ENCODE results near the gene PCDH17.

The PCDH17 gene

GRCh38 chr13:57634839-57635165 is 3.3 kb downstream of the PCDH17 start:
- no peak for FAIRE-seq
- DNase-seq (ENCODE audit: low spot score), result no peak

- DNase-seq (ENCODE audit: low spot score) (no peak), FAIRE-seq (no peak)
These were observed 4.1 kb downstream of the PCDH17 start for GRCh38 chr13:57635541-57636085.

- FAIRE-seq (no peak), DNase-seq (ENCODE audit: low spot score) (no peak)
These were observed 5.3 kb downstream of the PCDH17 start for GRCh38 chr13:57636816-57637215.

GRCh38 chr13:57637515-57637914 is 6.0 kb downstream of the PCDH17 start:
- no peak for DNase-seq (ENCODE audit: low spot score)

GRCh38 chr13:57638186-57638890 is 6.8 kb downstream of the PCDH17 start:
- no peak for FAIRE-seq
- DNase-seq (ENCODE audit: low spot score), result no peak

More at GRCh38 chr13:57637515-57637914, 6.0 kb downstream of the PCDH17 start:
- FAIRE-seq, result no peak

GRCh38 chr13:57640607-57641006 is 9.1 kb downstream of the PCDH17 start:
- no peak for DNase-seq (ENCODE audit: low spot score)
- FAIRE-seq, result no peak

GRCh38 chr13:57641051-57641450 is 9.5 kb downstream of the PCDH17 start:
- no peak for DNase-seq (ENCODE audit: low spot score)
- FAIRE-seq, result no peak

GRCh38 chr13:57644106-57644505 is 12.6 kb downstream of the PCDH17 start:
- FAIRE-seq (no peak), DNase-seq (ENCODE audit: low spot score) (no peak)

GRCh38 chr13:57653229-57653989 is 21.9 kb downstream of the PCDH17 start:
- DNase-seq (ENCODE audit: low spot score), result no peak
- FAIRE-seq, result no peak

GRCh38 chr13:57665481-57665880 is 33.9 kb downstream of the PCDH17 start:
- FAIRE-seq (no peak), DNase-seq (ENCODE audit: low spot score) (no peak)

- no peak for DNase-seq (ENCODE audit: low spot score)
These were observed 34.8 kb downstream of the PCDH17 start for GRCh38 chr13:57666131-57666953.

GRCh38 chr13:57672168-57672567 is 40.6 kb downstream of the PCDH17 start:
- DNase-seq (ENCODE audit: low spot score), result no peak
- FAIRE-seq, result no peak

More at GRCh38 chr13:57666131-57666953, 34.8 kb downstream of the PCDH17 start:
- no peak for FAIRE-seq

- FAIRE-seq (no peak), DNase-seq (ENCODE audit: low spot score) (no peak)
These were observed 41.7 kb downstream of the PCDH17 start for GRCh38 chr13:57673197-57673596.

GRCh38 chr13:57675526-57675925 is 44.0 kb downstream of the PCDH17 start:
- no peak for FAIRE-seq
- DNase-seq (ENCODE audit: low spot score), result no peak

- FAIRE-seq, result no peak
- no peak for DNase-seq (ENCODE audit: low spot score)
These were observed 49.1 kb downstream of the PCDH17 start for GRCh38 chr13:57680609-57681008.

- FAIRE-seq, result no peak
- DNase-seq (ENCODE audit: low spot score), result no peak
These were observed 50.7 kb downstream of the PCDH17 start for GRCh38 chr13:57682128-57682716.

GRCh38 chr13:57698851-57699250 is 67.3 kb downstream of the PCDH17 start:
- DNase-seq (ENCODE audit: low spot score) (no peak), FAIRE-seq (no peak)

- no peak for FAIRE-seq
- DNase-seq (ENCODE audit: low spot score), result no peak
These were observed 72.5 kb downstream of the PCDH17 start for GRCh38 chr13:57704031-57704430.

- no peak for DNase-seq (ENCODE audit: low spot score)
- FAIRE-seq, result no peak
These were observed 84.8 kb downstream of the PCDH17 start for GRCh38 chr13:57716295-57716694.

- FAIRE-seq, result no peak
- DNase-seq (ENCODE audit: low spot score), result no peak
These were observed 93.1 kb downstream of the PCDH17 start for GRCh38 chr13:57724486-57725272.

GRCh38 chr13:57725480-57725879 is 93.9 kb downstream of the PCDH17 start:
- DNase-seq (ENCODE audit: low spot score) (no peak), FAIRE-seq (no peak)
